CD14-positive monocyte (primary cell): ENCODE measurements around the gene ARNT2. TPM values are rescaled to one million over a fixed set of nuclear protein-coding genes. Genes with fewer than 3 reads are reported as not detected.

Experiments
- DNase-seq, 3 donors: peaks; one replicate each; pipeline ENCODE4 v3.0.0-alpha.2; 2011 to 2022
- H2AFZ ChIP-seq: 2 replicates; pipeline ENCODE4 v1.6.0; 2012; ENCODE audit warnings: mild to moderate bottlenecking, low read depth, low read length, inconsistent platforms; ENCODE audit not compliant: insufficient read depth, poor library complexity, severe bottlenecking
- H3K27ac ChIP-seq, 2 donors: 1 replicate in 1 of 2; 2 replicates in 1 of 2; pipeline ENCODE4 v1.5.1; 2012 to 2013; ENCODE audit warnings: low read length in 2 of 2, control low read depth in 1 of 2, inconsistent platforms in 1 of 2, low read depth in 1 of 2, mild to moderate bottlenecking in 1 of 2
- H3K27me3 ChIP-seq, 2 donors: one replicate each; pipeline versions ENCODE4 v1.6.0 to v1.6.1; 2011 to 2013; ENCODE audit warnings: low read length in 2 of 2; ENCODE audit not compliant: control insufficient read depth in 2 of 2, insufficient read depth in 2 of 2
- H3K36me3 ChIP-seq, 2 donors: replicated peaks in 1 of 2; 1 replicate in 1 of 2; 2 replicates in 1 of 2; pipeline versions ENCODE4 v1.5.1 to v1.6.1; 2012 to 2013; ENCODE audit warnings: low read length in 2 of 2, control low read depth in 1 of 2, inconsistent platforms in 1 of 2, mild to moderate bottlenecking in 1 of 2; ENCODE audit not compliant: insufficient read depth in 2 of 2, control insufficient read depth in 1 of 2
- H3K4me1 ChIP-seq, 2 donors: 1 replicate in 1 of 2; 2 replicates in 1 of 2; pipeline versions ENCODE4 v1.5.1 to v1.6.1; 2012 to 2013; ENCODE audit warnings: low read length in 2 of 2, control low read depth in 1 of 2, inconsistent platforms in 1 of 2, mild to moderate bottlenecking in 1 of 2, moderate library complexity in 1 of 2; ENCODE audit not compliant: insufficient read depth in 2 of 2, control insufficient read depth in 1 of 2
- H3K4me2 ChIP-seq: replicated peaks from 2 replicates; pipeline ENCODE3; 2012; ENCODE audit warnings: low read length, moderate library complexity, mild to moderate bottlenecking; ENCODE audit not compliant: poor library complexity, severe bottlenecking; ENCODE audit errors: extremely low read depth
- H3K4me3 ChIP-seq, 3 experiments: fragments of 200-600 bp in 1 of 3; sonication (generic) in 1 of 3; replicated peaks in 1 of 3; 1 replicate in 2 of 3; 2 replicates in 1 of 3; pipeline ENCODE4 v1.5.1; 2011 to 2013; ENCODE audit warnings: low read length in 3 of 3, mild to moderate bottlenecking in 3 of 3, control low read depth in 2 of 3, low read depth in 2 of 3, inconsistent platforms in 1 of 3, moderate library complexity in 1 of 3
- H3K79me2 ChIP-seq: 2 replicates; pipeline ENCODE4 v1.6.0; 2012; ENCODE audit warnings: mild to moderate bottlenecking, control low read depth, inconsistent platforms, low read length, moderate library complexity; ENCODE audit not compliant: insufficient read depth
- H3K9ac ChIP-seq: 2 replicates; pipeline ENCODE4 v1.6.0; 2017; ENCODE audit warnings: low read length, mild to moderate bottlenecking; ENCODE audit not compliant: insufficient read depth, poor library complexity, severe bottlenecking
- H3K9me3 ChIP-seq, 2 donors: replicated peaks in 1 of 2; 1 replicate in 1 of 2; 2 replicates in 1 of 2; pipeline versions ENCODE4 v1.5.1 to v1.6.1; 2012 to 2013; ENCODE audit warnings: low read length in 2 of 2, control low read depth in 1 of 2; ENCODE audit not compliant: control insufficient read depth in 1 of 2, insufficient read depth in 1 of 2
- H4K20me1 ChIP-seq: 2 replicates; pipeline ENCODE4 v1.6.0; 2012; ENCODE audit warnings: mild to moderate bottlenecking, low read length, control low read depth, moderate library complexity; ENCODE audit not compliant: insufficient read depth
- H3K27ac Mint-ChIP-seq, 7 donors: one replicate each; pipeline ENCODE4 v1.8.0; 2020; ENCODE audit warnings: mild to moderate bottlenecking in 7 of 7, mixed read lengths in 7 of 7, moderate library complexity in 6 of 7, inconsistent platforms in 2 of 7
- H3K27me3 Mint-ChIP-seq, 3 donors: one replicate each; pipeline ENCODE4 v1.8.0; 2021 to 2022; ENCODE audit warnings: low read depth in 3 of 3, mild to moderate bottlenecking in 3 of 3, mixed read lengths in 3 of 3, moderate library complexity in 3 of 3, inconsistent platforms in 1 of 3
- H3K36me3 Mint-ChIP-seq, 2 donors: one replicate each; pipeline ENCODE4 v1.8.0; 2020; ENCODE audit warnings: mixed read lengths in 2 of 2, inconsistent platforms in 1 of 2, mild to moderate bottlenecking in 1 of 2
- H3K4me1 Mint-ChIP-seq: one replicate; pipeline ENCODE4 v1.8.0; 2020; ENCODE audit warnings: mild to moderate bottlenecking, mixed read lengths
- H3K4me3 Mint-ChIP-seq, 2 donors: one replicate each; pipeline ENCODE4 v1.8.0; 2020; ENCODE audit warnings: mild to moderate bottlenecking in 2 of 2, mixed read lengths in 2 of 2, moderate library complexity in 1 of 2
- H3K9me3 Mint-ChIP-seq, 7 donors: one replicate each; pipeline ENCODE4 v1.8.0; 2020 to 2022; ENCODE audit warnings: mixed read lengths in 7 of 7, mild to moderate bottlenecking in 6 of 7, moderate library complexity in 6 of 7, inconsistent platforms in 2 of 7
- WGBS: methylation state at CpG from one replicate; pipeline ENCODE4 v1.1.5; 2013; ENCODE audit warnings: missing lambda C conversion rate; ENCODE audit not compliant: insufficient coverage; 5-methylcytosine and 5-hydroxymethylcytosine counted together
- intact Hi-C, 2 donors: fragments of 100-400 bp; cut with micrococcal nuclease; formaldehyde crosslinking; loops; one replicate each; pipeline versions ENCODE4 v1.15.0 to v1.15.1; 2023
- polyA plus RNA-seq, 3 donors: library from polyadenylated mRNA; depleted of rRNA in 1 of 3; unstranded in 2 of 3; stranded (reverse) in 1 of 3; fragments of 300-500 nt in 2 of 3; fragments of >200 nt in 1 of 3; fragmentation: Illumina TruSeq in 2 of 3; gene quantifications; 1 replicate in 2 of 3; 2 replicates in 1 of 3; pipeline ENCODE4 v1.2.3, GENCODE V29; 2012 to 2021
- TF ChIP-seq, protein P1 (sequence below): fragments of 200-600 bp; IDR thresholded peaks from one replicate; pipeline ENCODE4 v1.8.0; 2022; ENCODE audit warnings: antibody characterized with exemption, mild to moderate bottlenecking

ARNT2 gene
- polyA plus RNA-seq, 3 donors: not detected

GRCh38 chr15:80500021-80500420, 95.8 kb downstream of the ARNT2 start:
- Histone ChIP-seq H3K4me3 (no peak overlapping the region), H3K36me3 (no peaks in the 10 kb centered on the region), H3K4me2 (no peak overlapping the region), H3K27ac (no peak overlapping the region), H4K20me1 (no peaks in the 10 kb centered on the region), H3K9ac (no peak overlapping the region), H3K27me3 (no peaks in the 10 kb centered on the region), H3K4me1 (no peaks in the 10 kb centered on the region), H2AFZ (no peak overlapping the region), H3K79me2 (no peaks in the 10 kb centered on the region), H3K9me3 (peaks cover 0 to 4% of the 10 kb centered on the region in 2 donors)
- Mint-ChIP-seq H3K36me3 (no peaks in the 10 kb centered on the region), H3K4me1 (no peaks in the 10 kb centered on the region), H3K9me3 (peaks cover 0 to 6% (median 4%) of the 10 kb centered on the region in 7 donors), H3K27ac (no peak overlapping the region), H3K4me3 (no peak overlapping the region), H3K27me3 (peaks cover 6 to 11% (median 7%) of the 10 kb centered on the region in 3 donors)
- TF ChIP-seq, protein P1, sequence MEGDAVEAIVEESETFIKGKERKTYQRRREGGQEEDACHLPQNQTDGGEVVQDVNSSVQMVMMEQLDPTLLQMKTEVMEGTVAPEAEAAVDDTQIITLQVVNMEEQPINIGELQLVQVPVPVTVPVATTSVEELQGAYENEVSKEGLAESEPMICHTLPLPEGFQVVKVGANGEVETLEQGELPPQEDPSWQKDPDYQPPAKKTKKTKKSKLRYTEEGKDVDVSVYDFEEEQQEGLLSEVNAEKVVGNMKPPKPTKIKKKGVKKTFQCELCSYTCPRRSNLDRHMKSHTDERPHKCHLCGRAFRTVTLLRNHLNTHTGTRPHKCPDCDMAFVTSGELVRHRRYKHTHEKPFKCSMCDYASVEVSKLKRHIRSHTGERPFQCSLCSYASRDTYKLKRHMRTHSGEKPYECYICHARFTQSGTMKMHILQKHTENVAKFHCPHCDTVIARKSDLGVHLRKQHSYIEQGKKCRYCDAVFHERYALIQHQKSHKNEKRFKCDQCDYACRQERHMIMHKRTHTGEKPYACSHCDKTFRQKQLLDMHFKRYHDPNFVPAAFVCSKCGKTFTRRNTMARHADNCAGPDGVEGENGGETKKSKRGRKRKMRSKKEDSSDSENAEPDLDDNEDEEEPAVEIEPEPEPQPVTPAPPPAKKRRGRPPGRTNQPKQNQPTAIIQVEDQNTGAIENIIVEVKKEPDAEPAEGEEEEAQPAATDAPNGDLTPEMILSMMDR: no peak
- intact Hi-C loops: no loop called here
- 80% methylated on average over 1 of the region's 1 CpG for WGBS
- no peak for DNase-seq

- no peak overlapping the region for H3K4me3 Mint-ChIP-seq
Observed at GRCh38 chr15:80501476-80501875, 97.3 kb downstream of the ARNT2 start.

More at GRCh38 chr15:80501476-80501875, 97.3 kb downstream of the ARNT2 start:
- no peaks in the 10 kb centered on the region for H3K27me3 ChIP-seq
- no peak overlapping the region for H3K9ac ChIP-seq
- no peaks in the 10 kb centered on the region for H3K4me1 ChIP-seq
- H3K9me3 Mint-ChIP-seq: peaks cover 0 to 6% (median 4%) of the 10 kb centered on the region in 7 donors
- 86% methylated on average over 4 of the region's 8 CpGs for WGBS
- peaks cover 0 to 7% of the 10 kb centered on the region in 2 donors for H3K9me3 ChIP-seq
- no peaks in the 10 kb centered on the region for H3K4me1 Mint-ChIP-seq
- no peaks in the 10 kb centered on the region for H3K36me3 ChIP-seq
- H3K4me3 ChIP-seq: no peak overlapping the region
- no peak overlapping the region for H2AFZ ChIP-seq
- H3K4me2 ChIP-seq: no peak overlapping the region
- TF ChIP-seq, protein P1: no peak
- no peak overlapping the region for H3K27ac ChIP-seq
- H4K20me1 ChIP-seq: no peaks in the 10 kb centered on the region
- no peaks in the 10 kb centered on the region for H3K79me2 ChIP-seq
- peaks cover 2 to 9% (median 3%) of the 10 kb centered on the region in 3 donors for H3K27me3 Mint-ChIP-seq
- no peak for DNase-seq
- H3K27ac Mint-ChIP-seq: no peak overlapping the region
- no peaks in the 10 kb centered on the region for H3K36me3 Mint-ChIP-seq
- intact Hi-C loops: no loop called here
